Natural killer cell (primary cell): ENCODE results near the gene PHLDB3. TPM values are rescaled to one million over a fixed set of nuclear protein-coding genes. Genes with fewer than 3 reads are reported as not detected.

ENCODE experiments used
- ATAC-seq, 3 donors: fragments of 150-1000 bp in 2 of 3; fragments of 200-7000 bp in 1 of 3; cut with Tn5 transposase; 1 replicate in 1 of 3; 2 replicates in 2 of 3; pipeline ENCODE4 v1.10.0; 2021; ENCODE audit warnings: mild to moderate bottlenecking in 2 of 3, moderate library complexity in 2 of 3
- DNase-seq, 2 donors: peaks; one replicate each; pipeline versions ENCODE4 v3.0.0 to v3.0.0-alpha.2; 2013 to 2021; ENCODE audit warnings: mixed read lengths in 1 of 2
- H3K27ac ChIP-seq: one replicate; pipeline ENCODE4 v1.5.1; 2013; ENCODE audit warnings: mild to moderate bottlenecking, low read length
- H3K27me3 ChIP-seq: one replicate; pipeline ENCODE4 v1.6.1; 2013; ENCODE audit warnings: low read length; ENCODE audit not compliant: control insufficient read depth, insufficient read depth
- H3K36me3 ChIP-seq: one replicate; pipeline ENCODE4 v1.6.1; 2013; ENCODE audit warnings: low read length; ENCODE audit not compliant: control insufficient read depth, insufficient read depth
- H3K4me1 ChIP-seq: one replicate; pipeline ENCODE4 v1.6.1; 2013; ENCODE audit warnings: low read length; ENCODE audit not compliant: control insufficient read depth, insufficient read depth
- H3K4me3 ChIP-seq: one replicate; pipeline ENCODE4 v1.5.1; 2013; ENCODE audit warnings: low read length
- H3K9me3 ChIP-seq: one replicate; pipeline ENCODE4 v1.6.1; 2013; ENCODE audit warnings: low read length; ENCODE audit not compliant: control insufficient read depth, insufficient read depth
- H3K27ac Mint-ChIP-seq, 2 donors: one replicate each; pipeline ENCODE4 v1.8.0; 2022; ENCODE audit warnings: mild to moderate bottlenecking in 2 of 2, mixed read lengths in 2 of 2, moderate library complexity in 1 of 2
- H3K27me3 Mint-ChIP-seq, 2 donors: one replicate each; pipeline ENCODE4 v1.8.0; 2022; ENCODE audit warnings: low read depth in 2 of 2, mixed read lengths in 2 of 2
- H3K36me3 Mint-ChIP-seq: one replicate; pipeline ENCODE4 v1.8.0; 2022; ENCODE audit warnings: mixed read lengths
- H3K4me1 Mint-ChIP-seq, 2 donors: one replicate each; pipeline ENCODE4 v1.8.0; 2022; ENCODE audit warnings: mixed read lengths in 2 of 2
- H3K4me3 Mint-ChIP-seq: one replicate; pipeline ENCODE4 v1.8.0; 2022; ENCODE audit warnings: mild to moderate bottlenecking, moderate library complexity, mixed read lengths
- H3K9me3 Mint-ChIP-seq, 2 donors: one replicate each; pipeline ENCODE4 v1.8.0; 2022; ENCODE audit warnings: mixed read lengths in 2 of 2
- CTCF ChIP-seq: fragments of 200-600 bp; IDR thresholded peaks from one replicate; pipeline ENCODE4 v1.8.0; 2022; ENCODE audit warnings: antibody characterized with exemption
- WGBS: methylation state at CpG from one replicate; pipeline ENCODE4 v1.1.7; 2013; ENCODE audit warnings: missing lambda C conversion rate; ENCODE audit not compliant: insufficient coverage; 5-methylcytosine and 5-hydroxymethylcytosine counted together
- intact Hi-C: fragments of 100-400 bp; cut with micrococcal nuclease; formaldehyde crosslinking; loops from one replicate; pipeline ENCODE4 v1.14.2; 2022
- total RNA-seq, 4 donors: library from RNA; stranded (reverse); fragments of 120-200 nt in 1 of 4; gene quantifications; one replicate each; pipeline versions ENCODE4 v1.2.3 to v1.2.4, GENCODE V29; 2013 to 2022

Gene PHLDB3
- total RNA-seq, 3 donors from 2014 or later (not counting 1 experiment from before 2014, with no cell fraction given), result 24.5 to 24.9 (median 24.8) TPM

GRCh38 chr19:43505941-43506340 is 1.4 kb upstream of the PHLDB3 start:
- Mint-ChIP-seq H3K36me3 (no peaks in the 10 kb centered on the region), H3K4me1 (peaks cover 21 to 25% of the 10 kb centered on the region in 2 donors), H3K9me3 (no peaks in the 10 kb centered on the region), H3K27me3 (no peaks in the 10 kb centered on the region), H3K4me3 (peak overlapping the region; percentile 40), H3K27ac (peak overlapping the region; percentile 65 to 93)
- Histone ChIP-seq H3K4me1 (peaks cover 21% of the 10 kb centered on the region), H3K27me3 (no peaks in the 10 kb centered on the region), H3K36me3 (peaks cover 21% of the 10 kb centered on the region), H3K27ac (no peak overlapping the region), H3K4me3 (no peak overlapping the region), H3K9me3 (no peaks in the 10 kb centered on the region)
- intact Hi-C loops, result no loop called here
- no peak for TF ChIP-seq CTCF
- no peak for ATAC-seq
- 94% methylated on average over 5 of the region's 5 CpGs for WGBS
- DNase-seq, result no peak

GRCh38 chr19:43505186-43505456 is 575 bp upstream of the PHLDB3 start:
- intact Hi-C loops, result no loop called here
- H3K27ac Mint-ChIP-seq, result peak overlapping the region; percentile 65 to 93
- no peaks in the 10 kb centered on the region for H3K36me3 Mint-ChIP-seq
- no peaks in the 10 kb centered on the region for H3K27me3 Mint-ChIP-seq
- no peaks in the 10 kb centered on the region for H3K9me3 ChIP-seq
- WGBS, result 100% methylated on average over 1 of the region's 3 CpGs
- no peak overlapping the region for H3K4me3 ChIP-seq
- H3K27me3 ChIP-seq, result no peaks in the 10 kb centered on the region
- DNase-seq (no peak), ATAC-seq (no peak)
- peak overlapping the region; percentile 77 for H3K4me3 Mint-ChIP-seq
- H3K36me3 ChIP-seq, result peaks cover 16% of the 10 kb centered on the region
- peak overlapping the region; percentile 72 for H3K27ac ChIP-seq
- H3K4me1 ChIP-seq, result peaks cover 21% of the 10 kb centered on the region
- TF ChIP-seq CTCF, result no peak
- H3K9me3 Mint-ChIP-seq, result no peaks in the 10 kb centered on the region
- H3K4me1 Mint-ChIP-seq, result peaks cover 21 to 25% of the 10 kb centered on the region in 2 donors

GRCh38 chr19:43503501-43504425 is 783 bp downstream of the PHLDB3 start:
- Mint-ChIP-seq H3K4me1 (peaks cover 21 to 30% of the 10 kb centered on the region in 2 donors), H3K27me3 (no peaks in the 10 kb centered on the region), H3K36me3 (no peaks in the 10 kb centered on the region), H3K9me3 (no peaks in the 10 kb centered on the region), H3K27ac (peak overlapping the region; percentile 65 to 93), H3K4me3 (peak overlapping the region; percentile 77)
- peak overlapping the region; percentile 77 for H3K4me3 ChIP-seq
- intact Hi-C loops, result loop anchor here (1.0 kb wide), 3 partner anchors 24 to 40 kb away; partner anchors contain the start of gene ETHE1
- H3K27ac ChIP-seq, result peak overlapping the region; percentile 72
- H3K4me1 ChIP-seq, result peaks cover 21% of the 10 kb centered on the region
- 2% methylated on average over 64 of the region's 64 CpGs for whole genome bisulfite sequencing
- H3K36me3 ChIP-seq, result peaks cover 8% of the 10 kb centered on the region
- ATAC-seq, result peak; percentile 96 to 100 (median 97)
- no peak for TF ChIP-seq CTCF
- no peaks in the 10 kb centered on the region for H3K9me3 ChIP-seq
- H3K27me3 ChIP-seq, result no peaks in the 10 kb centered on the region
- peak; percentile 96 to 98 for DNase-seq
